OCI-LY7 (cell line): Measurements from ENCODE around the gene ARRB1.

ENCODE experiments used
- EZH2phosphoT487 ChIP-seq: fragments of 200-600 bp; sonication (generic); IDR thresholded peaks from 2 replicates; pipeline ENCODE4 v1.6.1; 2018; ENCODE audit warnings: low read depth, borderline replicate concordance, mild to moderate bottlenecking, mixed run types, antibody characterized with exemption, low read length, moderate library complexity, mixed read lengths
- TF ChIP-seq, protein P1 (sequence below): fragments of 200-600 bp; sonication (generic); conservative IDR thresholded peaks from 2 replicates; pipeline ENCODE4 v1.5.1; 2014; ENCODE audit warnings: mild to moderate bottlenecking, antibody characterized with exemption, low read length, moderate library complexity, mixed read lengths

DNA sequence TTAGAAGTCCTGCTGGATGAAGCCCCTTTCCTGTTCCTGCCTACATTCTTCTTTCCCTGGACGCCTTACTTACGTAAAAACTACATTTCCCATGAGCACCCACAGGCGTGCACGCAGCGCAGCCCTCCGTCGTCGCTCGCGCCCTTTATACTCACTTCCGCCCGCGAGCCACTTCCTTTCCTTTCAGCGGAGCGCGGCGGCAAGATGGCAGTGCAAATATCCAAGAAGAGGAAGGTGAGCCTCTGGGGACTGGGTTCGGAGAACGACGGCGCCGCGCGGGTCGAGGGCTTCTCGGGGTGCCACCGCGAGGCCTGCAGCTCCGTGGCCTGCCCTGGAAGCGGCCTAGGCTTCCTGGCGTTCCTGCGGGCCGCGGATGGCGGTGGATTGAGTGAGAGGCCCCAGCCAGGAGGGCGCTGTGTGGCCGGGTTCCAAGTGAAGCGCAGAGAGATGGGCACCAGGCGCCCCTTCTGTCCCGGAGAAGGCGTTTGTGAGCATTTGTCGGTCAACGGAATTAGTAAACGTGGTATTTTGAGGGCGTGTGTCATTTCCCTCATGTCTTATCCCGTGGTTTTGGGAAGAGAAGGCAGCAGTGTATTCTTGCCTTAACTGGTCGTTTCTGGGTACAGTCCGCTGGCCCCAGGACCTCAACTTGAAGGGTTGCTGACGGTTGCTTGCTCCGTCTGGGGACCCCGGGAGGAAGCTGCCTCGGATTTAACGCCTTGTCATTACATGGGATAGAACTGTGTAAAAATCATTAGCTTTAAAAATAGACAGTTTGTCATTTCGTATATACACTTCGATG lies 48.1 kb upstream of the ARRB1 start, which contains the start of gene RPS3:
- TF ChIP-seq EZH2phosphoT487, result no peak
- TF ChIP-seq, protein P1, sequence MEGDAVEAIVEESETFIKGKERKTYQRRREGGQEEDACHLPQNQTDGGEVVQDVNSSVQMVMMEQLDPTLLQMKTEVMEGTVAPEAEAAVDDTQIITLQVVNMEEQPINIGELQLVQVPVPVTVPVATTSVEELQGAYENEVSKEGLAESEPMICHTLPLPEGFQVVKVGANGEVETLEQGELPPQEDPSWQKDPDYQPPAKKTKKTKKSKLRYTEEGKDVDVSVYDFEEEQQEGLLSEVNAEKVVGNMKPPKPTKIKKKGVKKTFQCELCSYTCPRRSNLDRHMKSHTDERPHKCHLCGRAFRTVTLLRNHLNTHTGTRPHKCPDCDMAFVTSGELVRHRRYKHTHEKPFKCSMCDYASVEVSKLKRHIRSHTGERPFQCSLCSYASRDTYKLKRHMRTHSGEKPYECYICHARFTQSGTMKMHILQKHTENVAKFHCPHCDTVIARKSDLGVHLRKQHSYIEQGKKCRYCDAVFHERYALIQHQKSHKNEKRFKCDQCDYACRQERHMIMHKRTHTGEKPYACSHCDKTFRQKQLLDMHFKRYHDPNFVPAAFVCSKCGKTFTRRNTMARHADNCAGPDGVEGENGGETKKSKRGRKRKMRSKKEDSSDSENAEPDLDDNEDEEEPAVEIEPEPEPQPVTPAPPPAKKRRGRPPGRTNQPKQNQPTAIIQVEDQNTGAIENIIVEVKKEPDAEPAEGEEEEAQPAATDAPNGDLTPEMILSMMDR, result peak; percentile 57
